AG10803 (cell line): ENCODE results near the gene TMEM131L.
"Not testable (repeated sequence)": the region's sequence is repeated elsewhere in the genome, so short reads cannot be mapped to it uniquely, and the experiment has no call there.

Source experiments
- DNase-seq: peaks from one replicate; pipeline ENCODE4 v3.0.0; 2010; ENCODE audit warnings: low read depth
- H3K4me3 ChIP-seq: 2 replicates; pipeline ENCODE4 v1.5.1; 2011; ENCODE audit warnings: mild to moderate bottlenecking, low read length, control low read depth
- TF ChIP-seq, protein P1 (sequence below): conservative IDR thresholded peaks from 2 replicates; pipeline ENCODE4 v1.5.1; 2011; ENCODE audit warnings: mild to moderate bottlenecking, low read length, control low read depth, inconsistent platforms

Gene TMEM131L

GRCh38 chr4:153448003-153448731 lies 18.0 kb upstream of the TMEM131L start:
- TF ChIP-seq, protein P1, sequence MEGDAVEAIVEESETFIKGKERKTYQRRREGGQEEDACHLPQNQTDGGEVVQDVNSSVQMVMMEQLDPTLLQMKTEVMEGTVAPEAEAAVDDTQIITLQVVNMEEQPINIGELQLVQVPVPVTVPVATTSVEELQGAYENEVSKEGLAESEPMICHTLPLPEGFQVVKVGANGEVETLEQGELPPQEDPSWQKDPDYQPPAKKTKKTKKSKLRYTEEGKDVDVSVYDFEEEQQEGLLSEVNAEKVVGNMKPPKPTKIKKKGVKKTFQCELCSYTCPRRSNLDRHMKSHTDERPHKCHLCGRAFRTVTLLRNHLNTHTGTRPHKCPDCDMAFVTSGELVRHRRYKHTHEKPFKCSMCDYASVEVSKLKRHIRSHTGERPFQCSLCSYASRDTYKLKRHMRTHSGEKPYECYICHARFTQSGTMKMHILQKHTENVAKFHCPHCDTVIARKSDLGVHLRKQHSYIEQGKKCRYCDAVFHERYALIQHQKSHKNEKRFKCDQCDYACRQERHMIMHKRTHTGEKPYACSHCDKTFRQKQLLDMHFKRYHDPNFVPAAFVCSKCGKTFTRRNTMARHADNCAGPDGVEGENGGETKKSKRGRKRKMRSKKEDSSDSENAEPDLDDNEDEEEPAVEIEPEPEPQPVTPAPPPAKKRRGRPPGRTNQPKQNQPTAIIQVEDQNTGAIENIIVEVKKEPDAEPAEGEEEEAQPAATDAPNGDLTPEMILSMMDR: no peak
- peak; percentile 21 for DNase-seq
- peak overlapping the region; percentile 5; the same call in 1 of the 2 replicates for H3K4me3 ChIP-seq

DNA sequence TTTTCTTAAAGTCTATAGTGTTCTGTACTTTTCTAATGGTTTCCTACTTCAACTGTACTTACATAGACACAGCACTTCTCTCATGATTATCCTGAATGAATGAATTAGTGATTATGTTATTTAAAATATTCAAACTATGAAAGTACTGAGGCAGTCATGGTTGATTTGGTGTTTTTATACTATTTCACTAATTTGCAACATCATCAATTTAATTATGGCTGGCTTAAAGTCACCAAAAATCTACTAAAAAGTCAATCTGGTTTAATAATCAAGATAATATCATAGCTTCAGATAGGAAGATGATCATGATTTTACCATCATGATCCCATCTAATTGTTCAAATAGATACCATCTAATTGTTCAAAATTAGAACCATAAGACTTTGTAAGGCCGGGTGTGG lies 16.8 kb upstream of the TMEM131L start:
- no peak for DNase-seq
- H3K4me3 ChIP-seq: no peak overlapping the region

DNA sequence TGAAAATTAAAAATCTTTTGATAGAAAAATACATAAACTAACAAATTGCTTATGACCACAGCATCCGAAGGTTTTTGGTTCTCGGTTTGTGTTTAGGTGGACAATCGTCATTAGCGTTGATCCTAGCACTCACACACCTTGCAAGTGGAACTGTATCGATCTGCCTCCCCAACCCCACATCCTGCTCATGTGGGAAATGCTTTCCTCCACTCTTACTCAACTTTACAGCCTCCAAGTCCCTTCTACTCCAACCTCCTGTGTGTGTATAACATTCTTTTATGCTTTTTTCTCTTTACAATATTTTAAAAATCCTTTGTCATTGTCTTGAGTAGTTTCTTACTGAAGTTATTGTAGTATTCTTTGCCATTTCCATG lies 15.6 kb upstream of the TMEM131L start:
- DNase-seq: no peak
- TF ChIP-seq, protein P1: no peak
- H3K4me3 ChIP-seq: no peak overlapping the region

More for the DNA sequence above, 16.8 kb upstream of the TMEM131L start:
- TF ChIP-seq, protein P1: no peak

- not testable (repeated sequence) for DNase-seq, H3K4me3 ChIP-seq
Measured at GRCh38 chr4:153451145-153451544, 15.0 kb upstream of the TMEM131L start.

DNA sequence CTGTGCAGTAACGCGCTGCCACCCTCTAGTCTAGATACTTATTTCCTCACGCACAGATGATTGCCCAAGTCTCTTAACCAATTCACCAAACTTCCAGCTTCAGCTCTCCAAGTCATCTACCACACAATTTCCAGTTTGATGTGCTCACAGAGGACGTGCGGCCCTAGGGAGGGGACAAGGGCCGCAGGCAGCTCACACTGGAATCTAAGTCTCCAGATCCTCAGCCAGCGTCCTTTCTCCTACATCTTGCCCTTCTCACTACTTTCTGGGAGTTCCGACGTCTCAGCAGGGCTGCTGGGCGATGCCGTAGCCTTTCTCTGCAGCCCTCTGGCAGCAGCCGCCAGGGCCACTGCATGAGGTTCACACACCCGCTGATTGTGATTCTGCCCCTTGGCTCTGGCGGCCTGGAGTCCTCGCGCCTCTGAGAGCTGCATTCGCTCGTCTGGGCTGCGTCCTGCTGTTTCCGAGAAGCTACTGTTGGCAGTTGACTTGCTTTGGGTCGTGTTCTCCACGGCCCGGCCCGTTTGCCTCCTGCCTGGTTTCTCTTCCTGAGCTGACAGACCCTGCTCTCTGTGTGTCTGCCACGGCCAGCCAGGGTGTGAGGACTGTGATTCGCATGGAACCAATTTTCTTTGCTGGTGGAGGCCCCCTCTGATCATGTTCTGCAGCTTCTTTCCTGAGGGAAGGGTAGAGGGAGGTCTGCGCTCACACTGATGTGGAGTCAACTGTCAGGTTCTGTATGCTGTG lies 14.1 kb upstream of the TMEM131L start:
- H3K4me3 ChIP-seq: no peak overlapping the region
- no peak for DNase-seq
- TF ChIP-seq, protein P1: no peak

- H3K4me3 ChIP-seq: no peak overlapping the region
- TF ChIP-seq, protein P1: no peak
- no peak for DNase-seq
Measured at GRCh38 chr4:153452658-153453378, 13.3 kb upstream of the TMEM131L start.

GRCh38 chr4:153453402-153453801 lies 12.8 kb upstream of the TMEM131L start:
- no peak overlapping the region for H3K4me3 ChIP-seq
- no peak for DNase-seq
- TF ChIP-seq, protein P1: no peak
